GM10847 (cell line): ENCODE results near the gene GDNF.

Source experiments
- POLR2A ChIP-seq: IDR thresholded peaks from 2 replicates; pipeline ENCODE4 v1.6.1; 2011; ENCODE audit not compliant: insufficient read length; ENCODE audit errors: extremely low read depth

GDNF gene

DNA sequence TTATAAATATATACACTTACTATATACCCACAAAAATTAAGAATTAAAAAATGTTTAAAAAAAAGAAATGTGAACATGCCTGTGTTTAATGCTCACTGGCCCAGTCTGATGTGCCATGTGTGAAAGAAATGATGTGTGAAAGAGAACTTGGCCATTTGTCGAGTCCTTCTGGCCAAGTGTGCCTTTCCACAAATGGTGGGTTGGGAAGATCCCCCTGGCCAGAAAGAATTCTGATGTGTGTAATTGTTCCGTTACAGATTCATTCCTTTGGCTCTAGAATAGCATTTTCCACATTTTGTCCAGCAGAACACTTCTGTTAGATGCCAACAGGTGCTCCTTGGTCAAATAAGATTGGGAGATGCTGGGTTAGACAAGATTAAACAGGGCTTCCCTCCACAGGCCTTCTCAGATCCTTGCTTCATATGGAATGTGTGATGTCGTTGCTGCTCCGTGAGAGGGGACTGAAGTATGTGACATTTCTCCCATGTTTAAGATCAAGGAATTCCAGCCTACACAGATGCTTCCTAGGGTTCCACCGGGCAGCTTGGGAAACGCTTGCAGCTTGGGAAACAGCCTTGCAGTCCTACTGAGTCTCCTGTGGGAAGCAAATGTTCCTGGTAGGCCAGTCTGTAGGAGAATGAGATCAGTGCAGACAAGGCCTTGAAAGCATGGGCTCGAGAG, 32.1 kb downstream of the GDNF start:
- no peak for TF ChIP-seq POLR2A

DNA sequence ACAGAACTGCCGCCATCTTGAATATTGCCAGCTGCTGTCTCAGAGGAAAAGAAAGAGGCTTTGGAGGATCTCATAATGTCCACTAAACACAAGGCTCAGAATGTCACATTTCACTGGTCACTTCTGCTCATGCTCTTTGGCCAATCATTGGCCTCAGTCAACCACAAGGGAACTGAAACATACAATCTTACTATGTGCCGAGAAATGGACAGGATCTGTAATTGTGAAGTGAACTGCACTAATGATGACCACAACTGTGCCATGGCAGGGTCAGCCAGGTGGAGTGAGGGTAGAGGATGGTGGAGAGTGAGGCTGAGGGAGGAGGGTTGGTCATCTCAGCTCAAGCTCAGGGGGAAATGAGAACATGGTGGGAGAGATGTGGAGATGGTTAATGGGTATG, 32.8 kb downstream of the GDNF start:
- no peak for TF ChIP-seq POLR2A

DNA sequence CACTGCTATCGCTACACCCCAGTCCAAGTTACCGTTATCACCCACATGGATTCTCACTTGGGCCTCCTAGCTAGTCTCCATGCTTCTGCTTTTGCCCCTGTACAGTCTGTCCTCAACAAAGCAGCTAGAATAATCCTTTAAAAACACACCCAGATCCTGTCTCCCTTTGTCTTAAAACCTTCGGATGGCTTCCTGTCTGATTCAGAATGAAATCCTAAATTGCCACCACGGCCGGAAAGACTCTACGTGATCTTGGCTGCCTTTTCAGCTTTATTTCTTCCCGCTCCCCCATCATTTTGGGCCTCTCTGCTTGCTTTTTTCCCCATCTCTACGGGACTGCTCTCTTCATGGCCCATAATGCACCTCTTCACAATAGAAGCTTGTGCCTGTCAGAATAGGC, 33.4 kb downstream of the GDNF start:
- no peak for TF ChIP-seq POLR2A

DNA sequence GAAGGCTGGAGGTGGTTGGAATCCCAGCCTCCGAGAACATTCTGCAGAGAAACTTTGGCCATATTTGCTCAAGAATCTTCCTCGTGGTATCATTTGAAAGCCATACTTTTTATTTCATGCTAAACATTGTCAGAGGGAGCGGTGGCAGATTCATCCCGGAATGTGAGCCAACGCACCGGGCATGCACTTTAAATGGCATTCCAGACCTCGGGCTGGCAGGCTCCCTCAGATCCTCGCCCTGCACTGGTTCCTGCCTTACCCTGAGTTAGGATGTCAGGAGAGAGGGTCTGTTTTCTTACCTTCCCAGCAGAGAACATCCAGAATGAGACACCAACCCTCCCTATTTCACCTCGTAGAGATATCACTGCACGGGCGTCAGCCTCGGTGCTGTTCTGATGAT, 33.8 kb downstream of the GDNF start:
- TF ChIP-seq POLR2A: no peak

DNA sequence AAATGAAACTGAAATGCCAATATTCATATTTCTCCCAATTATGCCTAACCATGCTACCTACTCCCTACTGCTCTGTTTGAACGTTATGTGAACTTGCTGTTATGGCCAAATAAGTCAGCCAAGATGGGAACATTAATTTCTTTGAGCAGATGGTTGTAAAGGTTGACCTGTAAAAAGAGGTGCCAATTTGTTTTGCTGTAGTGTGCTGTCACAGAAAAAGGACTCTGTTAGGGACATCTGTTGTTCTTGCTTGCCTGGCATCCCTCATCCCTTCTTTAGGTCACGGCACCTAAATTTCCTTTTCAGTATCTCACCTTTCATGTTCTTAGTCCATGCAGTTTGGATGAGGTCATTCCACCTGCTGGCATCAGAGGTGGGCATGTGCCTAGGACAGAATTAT, 35.4 kb downstream of the GDNF start:
- TF ChIP-seq POLR2A: no peak

DNA sequence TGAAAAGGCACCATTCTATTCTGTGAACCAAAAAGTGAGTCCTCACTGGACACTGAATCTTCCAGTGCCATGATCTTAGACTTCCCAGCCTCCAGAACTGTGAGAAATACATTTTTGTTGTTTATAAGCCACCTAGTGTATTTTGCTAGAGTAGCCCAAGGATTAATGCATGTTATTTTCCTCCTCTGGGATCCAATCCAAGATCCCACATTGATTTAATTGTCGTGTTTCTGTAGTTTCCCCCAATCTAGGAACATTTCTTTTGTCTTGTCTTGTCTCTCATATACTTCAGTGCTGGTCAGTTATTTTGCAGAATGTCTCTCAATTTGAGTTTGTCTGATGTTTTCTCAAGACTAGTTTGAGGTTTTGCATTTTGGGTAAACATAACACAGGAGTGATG, 36.4 kb downstream of the GDNF start:
- no peak for TF ChIP-seq POLR2A

DNA sequence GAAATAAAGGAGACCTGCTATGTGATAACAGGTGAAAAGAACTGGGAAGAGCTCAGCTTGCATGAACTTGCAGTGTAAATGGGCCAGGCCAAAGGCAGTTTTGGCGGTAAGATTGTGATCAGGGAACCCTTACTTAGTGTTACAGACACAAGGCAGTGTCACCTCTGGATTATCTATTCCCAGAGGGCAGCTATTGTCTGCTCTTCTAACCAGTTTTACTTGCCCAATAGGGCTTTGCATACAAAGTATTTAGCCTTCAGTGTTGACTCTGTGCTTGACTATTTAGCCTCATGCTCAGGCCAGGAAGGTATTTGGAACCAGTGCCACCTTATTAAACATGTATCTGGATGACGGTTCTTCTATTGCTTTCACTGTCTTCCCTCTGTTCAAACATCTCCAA, 38.3 kb downstream of the GDNF start:
- TF ChIP-seq POLR2A: no peak

DNA sequence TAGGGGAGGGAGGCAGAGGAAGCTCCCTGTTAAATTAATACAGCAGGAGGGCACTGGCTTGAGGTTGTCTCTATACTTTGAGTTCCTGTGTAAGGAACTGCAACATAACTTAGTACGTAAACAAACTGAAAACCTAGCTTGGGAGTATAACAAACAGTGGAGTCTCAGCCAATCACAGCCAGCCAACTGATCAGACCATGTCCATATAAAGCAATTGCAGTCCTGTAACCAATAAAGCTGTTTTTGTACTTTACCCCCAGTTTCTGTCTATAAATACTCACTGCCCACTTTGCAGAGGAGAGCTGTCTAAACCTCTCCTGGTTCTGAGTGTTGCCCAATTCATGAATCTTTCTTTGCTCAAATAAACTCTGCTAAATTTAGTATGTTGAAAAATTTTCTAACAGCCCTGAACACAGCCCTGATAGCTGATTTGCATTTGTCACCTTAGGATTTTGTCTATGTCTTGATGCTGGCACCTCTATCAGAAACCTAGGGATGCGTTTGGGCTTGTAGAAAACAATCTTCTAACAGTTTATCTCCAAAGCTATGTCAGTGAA, 39.9 kb downstream of the GDNF start:
- TF ChIP-seq POLR2A: no peak

DNA sequence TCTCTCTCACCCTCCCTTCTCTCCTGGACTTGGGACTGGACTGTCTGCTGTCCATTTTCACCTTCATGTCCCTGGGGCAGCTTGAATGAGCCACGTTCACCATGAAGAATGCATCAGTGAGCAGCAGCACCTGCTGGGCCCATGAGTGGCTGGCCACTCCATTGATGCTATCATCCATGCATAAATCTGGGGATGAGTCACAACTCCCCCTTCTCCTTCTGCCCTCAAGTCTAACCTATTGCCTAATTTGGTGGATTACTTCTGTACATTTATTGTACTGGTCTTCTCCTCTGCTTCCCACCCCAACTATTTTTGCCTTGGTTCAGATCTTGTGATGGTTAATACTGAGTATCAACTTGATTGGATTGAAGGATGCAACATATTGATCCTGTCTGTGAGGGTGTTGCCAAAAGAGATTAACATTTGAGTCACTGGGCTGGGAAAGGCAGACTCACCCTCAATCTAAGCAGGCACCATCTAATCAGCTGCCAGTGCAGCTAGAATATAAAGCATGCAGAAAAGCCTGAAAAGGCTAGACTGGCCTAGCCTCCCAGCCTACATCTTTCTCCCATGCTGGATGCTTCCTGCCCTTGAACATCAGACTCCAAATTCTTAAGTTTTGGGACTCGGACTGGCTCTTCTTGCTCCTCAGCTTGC, 46.7 kb downstream of the GDNF start:
- TF ChIP-seq POLR2A: no peak

DNA sequence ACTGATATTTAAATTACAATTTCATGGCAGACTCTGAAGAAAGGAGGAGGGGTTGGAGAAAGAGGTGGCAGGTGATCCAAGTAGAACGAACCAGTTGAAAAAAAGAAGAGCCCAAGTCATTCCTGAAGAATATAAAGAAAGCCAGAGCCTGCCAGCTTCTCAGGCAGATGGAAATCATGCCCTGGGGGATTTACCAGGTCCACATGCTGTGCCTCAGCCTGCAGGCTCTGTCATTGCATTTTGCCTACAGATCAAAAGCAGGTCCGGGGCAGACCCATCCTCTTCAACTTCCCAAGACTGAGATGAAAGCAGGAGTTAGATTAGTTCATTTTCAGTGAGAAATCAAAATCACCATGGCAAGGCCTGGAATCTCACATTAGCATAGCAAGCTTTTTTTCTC, 48.5 kb downstream of the GDNF start:
- no peak for TF ChIP-seq POLR2A

DNA sequence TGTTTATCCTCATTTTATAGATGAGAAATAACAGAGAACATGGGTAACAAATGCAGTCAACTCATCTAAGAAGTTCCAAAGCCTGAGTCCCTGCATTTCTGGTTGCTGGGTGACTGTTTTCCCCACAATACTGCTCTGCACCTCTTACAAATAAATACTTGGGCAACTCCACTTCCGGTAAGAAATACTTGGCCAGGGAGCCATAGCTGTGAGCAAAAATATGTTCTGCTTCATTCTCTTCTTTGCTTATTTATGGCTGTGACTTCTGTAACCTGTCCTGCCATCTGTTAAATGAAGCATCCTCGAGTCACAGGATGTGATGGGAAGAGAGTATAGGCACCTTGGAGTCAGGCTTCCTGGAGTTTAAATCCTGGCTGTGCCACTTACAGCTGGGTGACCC, 49.9 kb downstream of the GDNF start:
- TF ChIP-seq POLR2A: no peak

DNA sequence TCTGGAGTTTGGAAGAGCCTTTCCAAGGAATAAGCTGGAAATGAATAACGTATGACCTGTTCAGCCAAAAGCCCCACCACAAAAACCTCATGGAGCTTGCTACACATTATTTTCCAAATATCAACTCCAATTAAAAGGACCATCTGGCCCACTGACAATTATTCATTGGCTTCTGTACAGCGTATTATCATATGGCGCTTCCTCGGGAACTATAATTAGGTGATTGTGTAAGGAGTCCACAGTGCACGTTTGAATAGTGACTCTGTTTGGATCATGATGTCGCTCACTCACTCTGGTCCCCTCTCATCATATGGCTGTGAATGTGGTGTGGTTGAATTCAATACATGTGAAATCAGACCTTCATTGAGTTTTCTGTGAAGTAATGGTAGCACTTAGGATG, 52.1 kb downstream of the GDNF start:
- TF ChIP-seq POLR2A: no peak

DNA sequence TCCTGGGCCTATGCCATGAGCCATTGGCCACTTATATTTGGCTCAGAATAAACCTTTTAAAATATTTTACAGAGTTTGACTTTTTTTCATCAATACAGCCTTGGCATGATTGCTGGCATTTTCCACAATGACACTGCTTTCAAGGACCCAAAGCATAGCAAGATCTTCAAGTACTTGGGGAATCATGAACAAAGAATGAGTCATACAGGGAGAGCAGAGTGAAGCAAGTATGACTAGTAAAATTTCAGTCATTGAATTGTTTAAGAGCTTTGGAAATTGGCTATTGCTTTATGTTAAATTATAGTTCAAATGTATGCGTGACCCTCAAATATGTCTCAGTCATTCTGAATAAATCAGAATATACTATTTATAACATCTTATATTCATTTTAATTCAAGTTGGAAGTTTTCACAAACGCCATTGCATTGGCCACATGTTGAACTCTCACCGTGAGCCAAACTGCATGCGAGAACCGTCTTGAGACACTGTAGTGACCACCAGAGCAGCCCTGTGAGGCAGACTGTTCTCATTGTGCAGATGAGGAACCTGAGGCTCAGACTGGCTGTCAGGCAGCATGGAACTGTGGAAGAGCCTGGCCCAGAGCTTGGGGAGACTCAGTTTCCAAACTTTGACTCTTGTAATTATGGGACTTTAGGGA, 52.9 kb downstream of the GDNF start:
- TF ChIP-seq POLR2A: no peak

DNA sequence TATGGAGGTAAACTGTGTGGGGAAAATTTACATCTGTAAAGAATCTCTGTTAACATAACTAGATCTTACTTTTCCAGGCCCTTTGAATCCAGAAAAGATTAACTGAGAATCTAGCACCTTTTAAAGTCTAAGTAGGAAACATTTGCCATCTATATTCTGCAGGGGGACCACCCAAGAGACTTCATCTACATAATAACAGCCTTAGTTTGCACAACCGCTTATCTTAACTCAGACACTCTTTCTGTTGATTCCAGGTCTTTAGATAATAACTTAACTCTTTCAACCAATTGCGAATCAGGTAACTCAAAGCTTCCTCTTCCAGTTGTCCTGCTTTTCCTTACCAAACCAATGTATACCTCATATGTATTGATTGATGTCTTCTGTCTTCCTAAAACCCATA, 53.4 kb downstream of the GDNF start:
- TF ChIP-seq POLR2A: no peak

DNA sequence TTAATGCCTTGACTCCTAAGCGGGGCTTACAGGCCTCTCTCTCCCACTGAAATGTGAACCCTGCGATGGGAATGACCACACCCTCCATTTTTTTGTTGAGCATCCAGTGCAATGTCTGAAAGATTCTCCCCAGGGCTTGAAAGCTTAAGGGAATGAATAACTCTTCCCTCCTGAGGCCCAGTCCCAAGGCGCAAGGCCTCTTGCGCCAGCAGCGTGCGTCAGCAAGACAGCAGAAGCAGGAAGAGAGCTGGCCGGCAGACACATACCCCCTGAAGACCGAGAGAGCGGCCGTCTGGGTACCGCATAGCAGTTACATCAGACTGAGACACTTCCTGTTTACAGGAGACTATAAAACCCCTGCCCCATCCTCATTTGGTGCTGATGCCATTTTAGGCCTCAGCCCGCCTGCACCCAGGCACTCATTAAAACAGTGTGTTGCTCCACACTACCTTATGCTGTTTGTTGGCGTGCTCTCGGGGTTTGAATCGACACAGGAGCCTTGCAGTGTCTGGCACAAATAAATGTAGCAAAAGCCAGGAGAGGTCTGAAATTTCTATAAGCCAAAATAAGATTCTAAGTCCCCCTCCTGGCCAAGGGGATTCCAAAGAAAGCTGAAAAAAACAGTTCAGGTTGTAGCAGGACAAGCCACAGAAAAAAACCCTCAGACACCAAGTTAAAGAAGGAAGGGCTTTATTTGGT, 62.3 kb downstream of the GDNF start:
- TF ChIP-seq POLR2A: no peak

DNA sequence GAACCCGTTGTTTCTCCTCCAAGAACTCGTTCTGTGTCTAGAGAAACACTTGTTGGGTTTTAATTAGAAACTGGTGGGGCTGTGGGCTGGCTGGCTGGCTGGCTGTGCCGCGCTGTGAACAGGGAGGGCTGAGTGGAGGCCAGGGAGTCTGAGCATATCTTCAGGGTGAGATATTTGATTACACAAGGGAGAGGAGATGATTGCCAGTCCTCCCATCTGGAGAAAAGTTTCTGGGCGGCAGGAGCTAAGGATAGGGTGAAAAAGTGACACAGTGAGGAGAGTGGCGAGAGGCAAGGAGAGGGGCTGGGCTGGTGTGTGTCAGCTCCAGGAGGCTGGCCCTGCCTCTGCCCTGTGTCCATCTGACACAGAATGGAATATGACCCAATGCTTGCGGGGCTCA, 63.0 kb downstream of the GDNF start:
- TF ChIP-seq POLR2A: no peak

DNA sequence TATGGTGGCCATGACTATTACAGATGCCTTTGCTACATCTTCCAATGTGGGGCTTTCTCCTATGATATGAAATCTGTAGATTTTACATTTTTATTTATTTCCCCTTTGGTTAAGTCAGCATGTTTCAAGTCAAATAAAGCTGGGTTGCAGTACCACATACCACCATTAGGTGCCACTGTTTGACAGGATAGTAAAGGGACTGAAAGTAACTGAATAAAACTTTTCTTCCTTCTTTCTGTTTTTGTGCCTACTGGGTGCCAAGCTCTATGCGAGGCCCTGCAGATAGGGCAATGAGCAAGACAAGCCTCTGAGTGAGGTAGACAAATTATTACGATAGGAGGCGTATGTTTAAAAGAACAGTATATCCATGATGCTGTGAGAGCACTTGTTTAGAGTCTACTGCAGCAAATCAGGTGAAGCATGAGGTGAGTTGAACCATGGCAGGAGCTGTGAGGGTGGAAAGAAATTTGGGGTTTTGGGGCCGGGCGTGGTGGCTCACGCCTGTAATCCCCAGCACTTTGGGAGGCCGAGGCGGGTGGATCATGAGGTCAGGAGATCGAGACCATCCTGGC, 64.8 kb downstream of the GDNF start:
- TF ChIP-seq POLR2A: no peak
